AG09309 (cell line): ENCODE results near the gene UPB1.

ENCODE experiments used
- DNase-seq: peaks from one replicate; pipeline ENCODE4 v3.0.0-alpha.2; 2010; ENCODE audit warnings: low read depth
- H3K4me3 ChIP-seq: 2 replicates; pipeline ENCODE4 v1.5.1; 2011; ENCODE audit warnings: mild to moderate bottlenecking, low read depth, low read length, moderate library complexity; ENCODE audit not compliant: control insufficient read depth
- TF ChIP-seq, protein P1 (sequence below): IDR thresholded peaks from 2 replicates; pipeline ENCODE4 v1.5.1; 2011; ENCODE audit warnings: mild to moderate bottlenecking, low read depth, low read length, inconsistent platforms; ENCODE audit not compliant: insufficient read depth, control insufficient read depth; ENCODE audit errors: missing control alignments

Gene UPB1

DNA sequence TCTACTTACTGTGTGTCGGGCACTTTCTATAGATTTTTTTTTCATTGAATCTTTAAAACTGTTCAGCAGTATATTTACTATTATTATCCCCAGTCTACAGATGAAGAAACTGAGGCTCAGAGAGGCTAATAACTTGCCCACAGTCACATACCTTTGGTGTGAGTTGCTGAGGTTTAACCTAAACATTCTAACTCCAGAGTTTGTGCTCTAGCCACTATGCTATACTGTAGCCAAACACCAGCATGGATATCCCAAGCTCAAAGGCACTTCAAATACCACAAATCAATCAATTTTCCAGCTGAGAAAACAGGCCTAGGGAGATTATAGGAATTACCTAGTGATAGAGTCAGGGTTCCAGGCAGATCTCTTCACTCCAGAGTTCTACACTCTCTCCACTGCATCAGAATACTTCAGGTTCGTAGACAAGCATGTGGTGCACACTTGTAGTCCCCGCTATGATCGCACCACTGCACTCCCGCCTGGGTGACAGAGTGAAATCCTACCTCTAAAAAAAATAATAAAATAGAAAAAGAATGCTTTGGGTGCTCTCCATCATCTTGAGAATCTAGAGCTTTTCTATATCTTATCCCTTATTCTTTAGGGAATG is 20.4 kb upstream of the UPB1 start:
- no peak for DNase-seq
- H3K4me3 ChIP-seq: no peak overlapping the region
- TF ChIP-seq, protein P1, sequence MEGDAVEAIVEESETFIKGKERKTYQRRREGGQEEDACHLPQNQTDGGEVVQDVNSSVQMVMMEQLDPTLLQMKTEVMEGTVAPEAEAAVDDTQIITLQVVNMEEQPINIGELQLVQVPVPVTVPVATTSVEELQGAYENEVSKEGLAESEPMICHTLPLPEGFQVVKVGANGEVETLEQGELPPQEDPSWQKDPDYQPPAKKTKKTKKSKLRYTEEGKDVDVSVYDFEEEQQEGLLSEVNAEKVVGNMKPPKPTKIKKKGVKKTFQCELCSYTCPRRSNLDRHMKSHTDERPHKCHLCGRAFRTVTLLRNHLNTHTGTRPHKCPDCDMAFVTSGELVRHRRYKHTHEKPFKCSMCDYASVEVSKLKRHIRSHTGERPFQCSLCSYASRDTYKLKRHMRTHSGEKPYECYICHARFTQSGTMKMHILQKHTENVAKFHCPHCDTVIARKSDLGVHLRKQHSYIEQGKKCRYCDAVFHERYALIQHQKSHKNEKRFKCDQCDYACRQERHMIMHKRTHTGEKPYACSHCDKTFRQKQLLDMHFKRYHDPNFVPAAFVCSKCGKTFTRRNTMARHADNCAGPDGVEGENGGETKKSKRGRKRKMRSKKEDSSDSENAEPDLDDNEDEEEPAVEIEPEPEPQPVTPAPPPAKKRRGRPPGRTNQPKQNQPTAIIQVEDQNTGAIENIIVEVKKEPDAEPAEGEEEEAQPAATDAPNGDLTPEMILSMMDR: no peak

DNA sequence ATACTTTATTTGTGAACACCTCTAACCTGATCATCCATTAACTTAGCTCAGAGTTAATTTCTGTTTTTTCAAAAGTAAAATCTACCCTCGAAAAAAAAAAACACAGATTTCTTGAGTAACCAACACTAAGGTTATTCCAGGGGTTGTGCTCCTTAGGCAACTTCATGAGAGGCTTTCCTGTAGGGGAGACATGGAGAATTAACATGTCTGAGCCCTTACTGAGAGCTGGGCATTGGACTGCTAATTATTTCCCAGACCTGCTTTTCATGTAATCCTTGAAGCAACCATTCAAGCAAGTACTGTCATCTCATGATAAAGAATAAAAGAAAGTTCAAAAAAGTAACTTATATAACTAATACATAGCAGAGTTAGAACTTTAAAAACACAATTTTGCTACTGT is 13.5 kb upstream of the UPB1 start:
- no peak overlapping the region for H3K4me3 ChIP-seq
- no peak for DNase-seq
- TF ChIP-seq, protein P1: no peak

DNA sequence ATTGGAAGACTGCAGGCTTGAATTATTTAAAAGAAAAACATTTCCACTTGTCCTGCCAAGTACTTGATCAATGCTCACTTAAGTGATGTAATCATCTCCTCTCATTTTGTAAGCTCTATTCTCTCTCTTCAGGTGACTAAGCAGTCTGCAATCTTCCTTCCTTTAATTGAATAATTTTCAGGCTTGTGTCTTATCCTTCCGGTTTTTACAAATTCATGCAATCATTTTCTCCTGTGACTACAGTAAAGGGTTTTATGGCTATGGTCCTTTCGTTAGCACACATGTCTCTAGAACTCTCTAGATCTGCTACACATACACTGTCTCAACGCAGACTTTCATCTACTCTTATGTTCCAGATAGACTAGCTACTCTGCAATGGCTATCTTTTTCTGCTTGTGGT is 12.6 kb upstream of the UPB1 start:
- peak; percentile 79 for DNase-seq
- H3K4me3 ChIP-seq: no peak overlapping the region

GRCh38 chr22:24482998-24483397 is 12.1 kb upstream of the UPB1 start:
- TF ChIP-seq, protein P1: no peak
- H3K4me3 ChIP-seq: no peak overlapping the region
- no peak for DNase-seq

More for the DNA sequence above, 12.6 kb upstream of the UPB1 start:
- TF ChIP-seq, protein P1: no peak

DNA sequence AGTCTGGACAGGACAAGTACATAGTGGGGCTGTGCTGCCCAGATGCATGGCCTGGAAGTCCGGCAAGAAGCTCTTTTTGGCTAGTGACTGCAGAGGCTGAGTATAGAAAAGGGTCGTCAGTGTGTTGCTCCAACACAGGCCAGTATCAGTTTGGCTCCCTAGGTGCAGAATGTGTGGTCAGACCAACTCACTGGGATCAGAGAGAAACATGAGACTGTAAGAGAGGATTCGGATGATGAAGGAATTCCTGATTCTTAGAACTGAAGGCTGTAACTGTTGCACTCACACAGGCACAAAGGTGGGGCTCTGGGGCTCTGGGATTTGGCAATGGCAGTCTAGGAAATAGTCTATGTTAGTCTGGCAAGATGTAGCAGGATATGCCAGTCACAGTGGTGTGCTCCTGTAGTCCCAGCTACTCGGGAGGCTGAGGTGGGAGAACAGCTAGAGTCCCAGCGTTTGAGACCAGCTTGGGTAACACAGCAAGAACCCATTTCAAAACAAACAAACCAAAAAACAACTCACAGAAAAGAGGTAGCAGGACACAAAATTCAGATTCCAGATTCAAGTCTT is 11.1 kb upstream of the UPB1 start:
- H3K4me3 ChIP-seq: no peak overlapping the region
- TF ChIP-seq, protein P1: no peak
- no peak for DNase-seq

GRCh38 chr22:24485170-24485569 is 10.0 kb upstream of the UPB1 start:
- DNase-seq: no peak
- TF ChIP-seq, protein P1: no peak
- H3K4me3 ChIP-seq: no peak overlapping the region
